Gastrocnemius medialis (tissue), 4 donors: ENCODE results near the gene ICE1. TPM values are rescaled to one million over a fixed set of nuclear protein-coding genes. Genes with fewer than 3 reads are reported as not detected.
"Not testable (repeated sequence)": the region's sequence is repeated elsewhere in the genome, so short reads cannot be mapped to it uniquely, and the experiment has no call there.

Experiments
- ATAC-seq, 2 donors: fragments of 150-250 bp; one replicate each; pipeline ENCODE4 v1.9.1; 2016
- DNase-seq, 2 donors: peaks; one replicate each; pipeline ENCODE4 v3.0.0-alpha.2; 2019
- H3K27ac ChIP-seq, 4 donors: fragments of 200-600 bp; sonication (generic); 1 replicate in 1 of 4; 2 replicates in 3 of 4; pipeline ENCODE4 v1.5.1; 2016 to 2018; ENCODE audit warnings: mild to moderate bottlenecking in 2 of 4, moderate library complexity in 1 of 4
- H3K27me3 ChIP-seq, 3 donors: fragments of 200-600 bp; sonication (generic) in 2 of 3; 1 replicate in 1 of 3; 2 replicates in 2 of 3; pipeline versions ENCODE4 v1.5.1 to v1.6.0; 2016 to 2019; ENCODE audit warnings: mild to moderate bottlenecking in 1 of 3, moderate library complexity in 1 of 3
- H3K36me3 ChIP-seq, 2 donors: fragments of 200-600 bp; sonication (generic) in 1 of 2; one replicate each; pipeline ENCODE4 v1.5.1; 2017 to 2018
- H3K4me1 ChIP-seq, 2 donors: fragments of 200-600 bp; sonication (generic) in 1 of 2; one replicate each; pipeline ENCODE4 v1.5.1; 2016 to 2017; ENCODE audit warnings: mild to moderate bottlenecking in 2 of 2
- H3K4me3 ChIP-seq, 4 donors: fragments of 200-600 bp; sonication (generic) in 3 of 4; 1 replicate in 1 of 4; 2 replicates in 3 of 4; pipeline ENCODE4 v1.5.1; 2016 to 2019; ENCODE audit warnings: mild to moderate bottlenecking in 2 of 4
- H3K9me3 ChIP-seq, 3 donors: fragments of 200-600 bp; sonication (generic) in 2 of 3; 1 replicate in 1 of 3; 2 replicates in 2 of 3; pipeline ENCODE4 v1.5.1; 2016 to 2019
- POLR2A ChIP-seq, 2 donors: fragments of 450-650 bp; IDR thresholded peaks; one replicate each; pipeline ENCODE4 v1.6.1; 2017; ENCODE audit warnings: antibody characterized with exemption in 2 of 2, mild to moderate bottlenecking in 2 of 2, moderate library complexity in 2 of 2
- in situ Hi-C, 4 donors: fragments of 200-750 bp; cut with MboI; loops; one replicate each; pipeline versions ENCODE4 v1.15.0 to v1.8.0; 2017; ENCODE audit warnings: low sequenced_read_pairs in 4 of 4
- intact Hi-C: fragments of 100-400 bp; cut with DNase I; formaldehyde crosslinking; loops from one replicate; pipeline ENCODE4 v1.15.1; 2023; ENCODE audit warnings: low total_unique reads
- total RNA-seq, 4 donors: library from RNA; depleted of rRNA; stranded (reverse); fragments of >200 nt; gene quantifications; one replicate each; pipeline versions ENCODE4 v1.1.0 to v1.2.3, GENCODE V29; 2016
- TF ChIP-seq, protein P1 (sequence below), 5 experiments: fragments of 450-650 bp in 3 of 5; fragments of 200-600 bp in 2 of 5; sonication (generic) in 2 of 5; IDR thresholded peaks in 4 of 5; conservative IDR thresholded peaks in 1 of 5; 1 replicate in 4 of 5; 2 replicates in 1 of 5; pipeline ENCODE4 v1.5.1; 2016 to 2019; ENCODE audit warnings: antibody characterized with exemption in 5 of 5, mild to moderate bottlenecking in 3 of 5, moderate library complexity in 3 of 5

The ICE1 gene
- total RNA-seq, 4 donors from 2014 or later: 24.9 to 34.7 (median 32.7) TPM

DNA sequence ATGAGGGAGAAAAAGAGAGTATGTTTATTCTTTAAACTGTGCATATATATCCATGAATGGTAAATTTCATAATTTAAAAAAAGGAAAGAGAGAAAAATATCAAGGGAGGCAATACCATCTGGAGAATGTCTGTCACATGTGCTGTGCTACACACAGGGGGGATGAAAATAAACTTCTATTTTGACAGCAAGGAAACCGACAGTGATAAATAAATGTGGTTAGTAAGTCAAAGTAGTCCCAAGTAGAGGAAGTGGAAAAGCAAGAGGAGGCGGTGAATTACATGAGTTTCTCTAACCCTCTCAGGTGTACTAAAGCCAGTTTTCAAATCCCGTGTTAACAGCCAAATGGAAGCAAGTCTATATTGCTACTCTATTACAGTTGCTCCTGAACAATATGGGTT lies 83.3 kb downstream of the ICE1 start:
- H3K36me3 ChIP-seq: no peaks in the 10 kb centered on the region
- H3K9me3 ChIP-seq: no peaks in the 10 kb centered on the region
- H3K4me1 ChIP-seq: no peaks in the 10 kb centered on the region
- H3K27ac ChIP-seq: no peak overlapping the region
- no peak for ATAC-seq
- in situ Hi-C loops (loop anchor here in 1 of 4 donors (10.0 kb wide), 1 partner anchor 369 kb away; no protein-coding TSS in a partner anchor), intact Hi-C loops (no loop called here)
- DNase-seq: no peak
- no peaks in the 10 kb centered on the region for H3K27me3 ChIP-seq
- no peak for TF ChIP-seq POLR2A (IDR thresholded peaks at IDR 0.05)
- TF ChIP-seq, protein P1, sequence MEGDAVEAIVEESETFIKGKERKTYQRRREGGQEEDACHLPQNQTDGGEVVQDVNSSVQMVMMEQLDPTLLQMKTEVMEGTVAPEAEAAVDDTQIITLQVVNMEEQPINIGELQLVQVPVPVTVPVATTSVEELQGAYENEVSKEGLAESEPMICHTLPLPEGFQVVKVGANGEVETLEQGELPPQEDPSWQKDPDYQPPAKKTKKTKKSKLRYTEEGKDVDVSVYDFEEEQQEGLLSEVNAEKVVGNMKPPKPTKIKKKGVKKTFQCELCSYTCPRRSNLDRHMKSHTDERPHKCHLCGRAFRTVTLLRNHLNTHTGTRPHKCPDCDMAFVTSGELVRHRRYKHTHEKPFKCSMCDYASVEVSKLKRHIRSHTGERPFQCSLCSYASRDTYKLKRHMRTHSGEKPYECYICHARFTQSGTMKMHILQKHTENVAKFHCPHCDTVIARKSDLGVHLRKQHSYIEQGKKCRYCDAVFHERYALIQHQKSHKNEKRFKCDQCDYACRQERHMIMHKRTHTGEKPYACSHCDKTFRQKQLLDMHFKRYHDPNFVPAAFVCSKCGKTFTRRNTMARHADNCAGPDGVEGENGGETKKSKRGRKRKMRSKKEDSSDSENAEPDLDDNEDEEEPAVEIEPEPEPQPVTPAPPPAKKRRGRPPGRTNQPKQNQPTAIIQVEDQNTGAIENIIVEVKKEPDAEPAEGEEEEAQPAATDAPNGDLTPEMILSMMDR (IDR thresholded peaks at IDR 0.05 in 4 of 5, conservative IDR thresholded peaks at IDR 0.05 in 1 of 5): no peak
- no peak overlapping the region for H3K4me3 ChIP-seq

DNA sequence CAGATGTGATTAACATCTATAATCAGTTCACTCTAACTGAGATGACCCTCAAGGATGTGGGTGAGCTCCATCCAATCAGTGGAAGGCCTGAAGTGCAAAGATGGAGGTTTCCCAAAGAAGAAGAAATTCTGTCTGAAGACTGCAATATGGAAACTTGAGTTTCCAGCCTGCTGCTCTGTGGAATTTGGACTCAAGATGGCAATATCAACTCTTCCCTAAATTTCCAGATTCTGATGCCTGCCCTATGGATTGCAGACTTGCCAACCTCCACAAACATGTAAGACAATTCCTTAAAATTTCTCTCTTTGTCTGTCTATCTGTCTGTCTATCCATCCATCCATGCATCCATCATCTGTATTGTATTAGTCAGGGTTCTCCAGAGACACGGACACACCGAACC lies 85.9 kb downstream of the ICE1 start:
- Histone ChIP-seq H3K4me3 (no peak overlapping the region), H3K9me3 (no peaks in the 10 kb centered on the region), H3K27ac (no peak overlapping the region), H3K27me3 (no peaks in the 10 kb centered on the region), H3K4me1 (no peaks in the 10 kb centered on the region), H3K36me3 (no peaks in the 10 kb centered on the region)
- intact Hi-C loops: no loop called here
- TF ChIP-seq POLR2A (IDR thresholded peaks at IDR 0.05): no peak
- TF ChIP-seq, protein P1 (IDR thresholded peaks at IDR 0.05 in 4 of 5, conservative IDR thresholded peaks at IDR 0.05 in 1 of 5): no peak
- no peak for DNase-seq
- in situ Hi-C loops: loop anchor here in 1 of 4 donors (10.0 kb wide), 1 partner anchor 366 kb away; no protein-coding TSS in a partner anchor
- no peak for ATAC-seq

DNA sequence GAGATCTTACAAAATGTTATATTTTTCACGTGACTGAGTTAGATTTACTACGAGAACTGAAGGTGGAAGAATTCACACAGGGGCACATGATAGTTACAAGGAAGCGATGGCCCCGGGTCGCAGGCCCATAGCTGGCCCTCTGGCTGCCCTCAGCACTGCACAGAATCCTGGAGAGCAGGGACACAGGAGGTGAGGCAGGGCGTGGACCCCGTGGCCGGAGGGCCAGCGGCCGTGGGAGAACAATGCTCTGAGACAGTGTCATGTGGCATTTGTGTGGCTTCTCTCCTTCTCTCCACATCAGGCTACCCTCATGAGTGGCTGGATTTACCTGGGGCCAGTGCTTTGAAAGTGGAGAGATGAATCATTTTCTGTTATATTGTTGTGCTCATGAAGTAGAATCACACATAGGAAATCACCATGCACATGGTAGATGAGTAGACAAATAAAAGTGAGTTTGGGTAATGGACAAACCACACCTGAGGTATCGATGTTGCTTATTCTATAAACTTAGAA lies 89.5 kb downstream of the ICE1 start:
- in situ Hi-C loops: no loop called here
- ATAC-seq: no peak
- TF ChIP-seq, protein P1 (IDR thresholded peaks at IDR 0.05 in 4 of 5, conservative IDR thresholded peaks at IDR 0.05 in 1 of 5): no peak
- TF ChIP-seq POLR2A (IDR thresholded peaks at IDR 0.05): no peak
- no peaks in the 10 kb centered on the region for H3K36me3 ChIP-seq
- intact Hi-C loops: no loop called here
- DNase-seq: no peak
- no peaks in the 10 kb centered on the region for H3K4me1 ChIP-seq
- no peak overlapping the region for H3K4me3 ChIP-seq
- no peaks in the 10 kb centered on the region for H3K9me3 ChIP-seq
- H3K27ac ChIP-seq: no peak overlapping the region
- H3K27me3 ChIP-seq: no peaks in the 10 kb centered on the region

DNA sequence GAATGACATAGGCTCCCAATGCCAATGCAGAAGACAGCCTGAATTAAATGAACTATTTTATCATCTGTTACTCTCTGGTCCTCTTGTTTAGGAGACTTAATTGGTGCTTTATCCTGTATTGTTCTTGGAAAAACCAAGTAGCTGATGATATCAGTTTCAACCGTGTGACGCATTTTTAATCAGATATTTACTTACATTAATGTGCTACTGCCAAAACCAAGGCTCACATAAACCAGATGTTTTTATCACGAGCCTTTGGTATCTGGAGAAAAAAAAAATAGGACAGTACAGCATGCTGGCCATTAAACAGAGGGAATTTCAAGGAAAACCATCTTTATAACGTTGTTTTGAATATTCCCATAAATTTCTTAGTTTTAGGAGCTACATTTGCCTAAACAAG lies 90.1 kb downstream of the ICE1 start:
- in situ Hi-C loops: no loop called here
- Histone ChIP-seq H3K4me3 (no peak overlapping the region), H3K9me3 (no peaks in the 10 kb centered on the region), H3K4me1 (no peaks in the 10 kb centered on the region), H3K36me3 (no peaks in the 10 kb centered on the region), H3K27me3 (no peaks in the 10 kb centered on the region), H3K27ac (no peak overlapping the region)
- intact Hi-C loops: no loop called here
- DNase-seq (no peak), ATAC-seq (no peak)
- TF ChIP-seq POLR2A (IDR thresholded peaks at IDR 0.05): no peak
- TF ChIP-seq, protein P1 (IDR thresholded peaks at IDR 0.05 in 4 of 5, conservative IDR thresholded peaks at IDR 0.05 in 1 of 5): no peak

DNA sequence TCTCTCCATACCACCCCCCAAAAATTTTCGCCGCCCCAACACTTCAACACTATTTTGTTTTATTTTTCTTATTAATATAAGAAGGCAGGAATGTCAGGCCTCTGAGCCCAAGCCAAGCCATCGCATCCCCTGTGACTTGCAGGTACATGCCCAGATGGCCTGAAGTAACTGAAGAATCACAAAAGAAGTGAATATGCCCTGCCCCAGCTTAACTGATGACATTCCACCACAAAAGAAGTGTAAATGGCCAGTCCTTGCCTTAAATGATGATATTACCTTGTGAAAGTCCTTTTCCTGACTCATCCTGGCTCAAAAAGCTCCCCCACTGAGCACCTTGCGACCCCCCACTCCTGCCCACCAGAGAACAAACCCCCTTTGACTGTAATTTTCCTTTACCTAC lies 98.1 kb downstream of the ICE1 start:
- H3K9me3 ChIP-seq, in situ Hi-C loops, H3K27ac ChIP-seq, intact Hi-C loops, H3K27me3 ChIP-seq, ATAC-seq, DNase-seq, H3K4me3 ChIP-seq, H3K4me1 ChIP-seq, H3K36me3 ChIP-seq: not testable (repeated sequence)
